ENCODE results near the gene NLRP1. TPM values are rescaled to one million over a fixed set of nuclear protein-coding genes. Genes with fewer than 3 reads are reported as not detected.

NLRP1 gene
- total and polyA plus RNA-seq, 4 donors = 1.8 to 5.4 (median 3.0) TPM

DNA sequence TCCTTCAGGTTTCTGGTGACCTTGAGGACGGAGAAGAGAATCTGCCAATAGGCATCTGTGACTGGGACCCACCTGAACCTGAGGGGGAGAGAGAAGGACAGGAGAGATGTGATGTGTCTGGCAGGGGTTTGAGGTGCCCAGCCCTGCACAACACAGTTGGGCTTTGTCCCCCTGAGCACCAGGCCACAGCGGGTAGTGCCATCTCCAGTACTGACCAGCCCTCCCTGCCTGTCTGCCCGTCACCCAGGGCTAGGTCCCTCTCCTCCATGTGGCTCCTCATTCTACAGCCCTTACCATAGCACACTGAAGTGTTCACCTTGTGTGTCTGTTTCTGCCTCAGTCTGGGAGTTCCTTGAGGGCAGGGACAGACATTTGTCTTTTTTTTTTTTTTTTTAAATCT lies 30.8 kb downstream of the NLRP1 start:
- Histone ChIP-seq H3K9ac (ENCODE audit: low read depth in 1 of 2, low read length in 2 of 2) (no peak overlapping the region), H3K9me3 (ENCODE audit: control insufficient read depth in 4 of 4, low read length in 3 of 4) (no peaks in the 10 kb centered on the region), H3K4me1 (ENCODE audit: control insufficient read depth in 4 of 4, insufficient read depth in 4 of 4, low read length in 3 of 4) (no peaks in the 10 kb centered on the region), H3K36me3 (ENCODE audit: control insufficient read depth in 4 of 4, insufficient read depth in 3 of 4, low read depth in 1 of 4, low read length in 3 of 4) (no peaks in the 10 kb centered on the region), H3K4me3 (ENCODE audit: low read depth in 1 of 3, low read length in 3 of 3) (no peak overlapping the region), H3K27ac (ENCODE audit: low read depth in 1 of 2, low read length in 2 of 2) (no peak overlapping the region), H3K27me3 (ENCODE audit: control insufficient read depth in 4 of 4, insufficient read depth in 4 of 4, low read length in 3 of 4) (no peaks in the 10 kb centered on the region)
- WGBS = 72% methylated on average over 3 of the region's 3 CpGs
- TF ChIP-seq, protein P1, sequence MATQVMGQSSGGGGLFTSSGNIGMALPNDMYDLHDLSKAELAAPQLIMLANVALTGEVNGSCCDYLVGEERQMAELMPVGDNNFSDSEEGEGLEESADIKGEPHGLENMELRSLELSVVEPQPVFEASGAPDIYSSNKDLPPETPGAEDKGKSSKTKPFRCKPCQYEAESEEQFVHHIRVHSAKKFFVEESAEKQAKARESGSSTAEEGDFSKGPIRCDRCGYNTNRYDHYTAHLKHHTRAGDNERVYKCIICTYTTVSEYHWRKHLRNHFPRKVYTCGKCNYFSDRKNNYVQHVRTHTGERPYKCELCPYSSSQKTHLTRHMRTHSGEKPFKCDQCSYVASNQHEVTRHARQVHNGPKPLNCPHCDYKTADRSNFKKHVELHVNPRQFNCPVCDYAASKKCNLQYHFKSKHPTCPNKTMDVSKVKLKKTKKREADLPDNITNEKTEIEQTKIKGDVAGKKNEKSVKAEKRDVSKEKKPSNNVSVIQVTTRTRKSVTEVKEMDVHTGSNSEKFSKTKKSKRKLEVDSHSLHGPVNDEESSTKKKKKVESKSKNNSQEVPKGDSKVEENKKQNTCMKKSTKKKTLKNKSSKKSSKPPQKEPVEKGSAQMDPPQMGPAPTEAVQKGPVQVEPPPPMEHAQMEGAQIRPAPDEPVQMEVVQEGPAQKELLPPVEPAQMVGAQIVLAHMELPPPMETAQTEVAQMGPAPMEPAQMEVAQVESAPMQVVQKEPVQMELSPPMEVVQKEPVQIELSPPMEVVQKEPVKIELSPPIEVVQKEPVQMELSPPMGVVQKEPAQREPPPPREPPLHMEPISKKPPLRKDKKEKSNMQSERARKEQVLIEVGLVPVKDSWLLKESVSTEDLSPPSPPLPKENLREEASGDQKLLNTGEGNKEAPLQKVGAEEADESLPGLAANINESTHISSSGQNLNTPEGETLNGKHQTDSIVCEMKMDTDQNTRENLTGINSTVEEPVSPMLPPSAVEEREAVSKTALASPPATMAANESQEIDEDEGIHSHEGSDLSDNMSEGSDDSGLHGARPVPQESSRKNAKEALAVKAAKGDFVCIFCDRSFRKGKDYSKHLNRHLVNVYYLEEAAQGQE (IDR thresholded peaks at IDR 0.05) = no peak
- TF ChIP-seq, protein P2, sequence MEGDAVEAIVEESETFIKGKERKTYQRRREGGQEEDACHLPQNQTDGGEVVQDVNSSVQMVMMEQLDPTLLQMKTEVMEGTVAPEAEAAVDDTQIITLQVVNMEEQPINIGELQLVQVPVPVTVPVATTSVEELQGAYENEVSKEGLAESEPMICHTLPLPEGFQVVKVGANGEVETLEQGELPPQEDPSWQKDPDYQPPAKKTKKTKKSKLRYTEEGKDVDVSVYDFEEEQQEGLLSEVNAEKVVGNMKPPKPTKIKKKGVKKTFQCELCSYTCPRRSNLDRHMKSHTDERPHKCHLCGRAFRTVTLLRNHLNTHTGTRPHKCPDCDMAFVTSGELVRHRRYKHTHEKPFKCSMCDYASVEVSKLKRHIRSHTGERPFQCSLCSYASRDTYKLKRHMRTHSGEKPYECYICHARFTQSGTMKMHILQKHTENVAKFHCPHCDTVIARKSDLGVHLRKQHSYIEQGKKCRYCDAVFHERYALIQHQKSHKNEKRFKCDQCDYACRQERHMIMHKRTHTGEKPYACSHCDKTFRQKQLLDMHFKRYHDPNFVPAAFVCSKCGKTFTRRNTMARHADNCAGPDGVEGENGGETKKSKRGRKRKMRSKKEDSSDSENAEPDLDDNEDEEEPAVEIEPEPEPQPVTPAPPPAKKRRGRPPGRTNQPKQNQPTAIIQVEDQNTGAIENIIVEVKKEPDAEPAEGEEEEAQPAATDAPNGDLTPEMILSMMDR (IDR thresholded peaks at IDR 0.05; ENCODE audit: low read depth, low read length, missing input control) = no peak
- TF ChIP-seq HNF4G (IDR thresholded peaks at IDR 0.05) (no peak), FOXA1 (IDR thresholded peaks at IDR 0.05) (no peak), FOXA2 (IDR thresholded peaks at IDR 0.05) (no peak), SP1 (IDR thresholded peaks at IDR 0.05) (no peak), JUND (IDR thresholded peaks at IDR 0.05) (no peak)
- TF ChIP-seq, protein P3, sequence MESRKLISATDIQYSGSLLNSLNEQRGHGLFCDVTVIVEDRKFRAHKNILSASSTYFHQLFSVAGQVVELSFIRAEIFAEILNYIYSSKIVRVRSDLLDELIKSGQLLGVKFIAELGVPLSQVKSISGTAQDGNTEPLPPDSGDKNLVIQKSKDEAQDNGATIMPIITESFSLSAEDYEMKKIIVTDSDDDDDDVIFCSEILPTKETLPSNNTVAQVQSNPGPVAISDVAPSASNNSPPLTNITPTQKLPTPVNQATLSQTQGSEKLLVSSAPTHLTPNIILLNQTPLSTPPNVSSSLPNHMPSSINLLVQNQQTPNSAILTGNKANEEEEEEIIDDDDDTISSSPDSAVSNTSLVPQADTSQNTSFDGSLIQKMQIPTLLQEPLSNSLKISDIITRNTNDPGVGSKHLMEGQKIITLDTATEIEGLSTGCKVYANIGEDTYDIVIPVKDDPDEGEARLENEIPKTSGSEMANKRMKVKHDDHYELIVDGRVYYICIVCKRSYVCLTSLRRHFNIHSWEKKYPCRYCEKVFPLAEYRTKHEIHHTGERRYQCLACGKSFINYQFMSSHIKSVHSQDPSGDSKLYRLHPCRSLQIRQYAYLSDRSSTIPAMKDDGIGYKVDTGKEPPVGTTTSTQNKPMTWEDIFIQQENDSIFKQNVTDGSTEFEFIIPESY (IDR thresholded peaks at IDR 0.05) = no peak
- DNase-seq (ENCODE audit: low spot score) = no peak

DNA sequence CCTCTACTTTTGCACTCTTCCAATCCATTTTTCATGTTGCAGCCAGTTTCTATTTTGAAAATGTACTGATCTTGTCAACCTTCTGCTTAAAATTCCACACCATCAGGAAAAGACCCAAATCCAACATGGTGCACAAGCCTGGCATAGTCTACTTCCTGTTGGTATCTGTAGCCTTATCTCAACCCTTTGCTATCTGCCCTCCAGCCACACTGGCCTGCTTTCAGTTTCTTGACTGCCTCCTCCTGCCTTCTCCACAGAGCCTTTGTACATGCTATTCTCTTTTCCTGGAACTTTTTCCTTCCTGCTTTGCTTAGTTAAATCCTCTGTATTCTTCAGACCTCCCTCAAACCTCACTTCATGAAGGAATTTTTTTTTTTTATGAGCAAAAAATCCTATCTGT lies 31.5 kb downstream of the NLRP1 start:
- H3K27me3 ChIP-seq (ENCODE audit: control insufficient read depth in 4 of 4, insufficient read depth in 4 of 4, low read length in 3 of 4) = no peaks in the 10 kb centered on the region
- no peaks in the 10 kb centered on the region for H3K36me3 ChIP-seq (ENCODE audit: control insufficient read depth in 4 of 4, insufficient read depth in 3 of 4, low read depth in 1 of 4, low read length in 3 of 4)
- H3K4me1 ChIP-seq (ENCODE audit: control insufficient read depth in 4 of 4, insufficient read depth in 4 of 4, low read length in 3 of 4) = no peaks in the 10 kb centered on the region
- no peaks in the 10 kb centered on the region for H3K9me3 ChIP-seq (ENCODE audit: control insufficient read depth in 4 of 4, low read length in 3 of 4)
- TF ChIP-seq RXRA (IDR thresholded peaks at IDR 0.05) (no peak), FOXA1 (IDR thresholded peaks at IDR 0.05) (no peak), EGR1 (IDR thresholded peaks at IDR 0.05; ENCODE audit: low read depth in 2 of 2) (no peak), HNF4G (IDR thresholded peaks at IDR 0.05) (no peak), GABPA (IDR thresholded peaks at IDR 0.05 in 1 of 2, conservative IDR thresholded peaks at IDR 0.05 in 1 of 2) (no peak), SP1 (IDR thresholded peaks at IDR 0.05) (no peak), RAD21 (IDR thresholded peaks at IDR 0.05) (no peak), HNF4A (conservative IDR thresholded peaks at IDR 0.05) (no peak), JUND (IDR thresholded peaks at IDR 0.05) (no peak), NR2F2 (IDR thresholded peaks at IDR 0.05) (no peak), FOXA2 (IDR thresholded peaks at IDR 0.05) (no peak)
- TF ChIP-seq, protein P3 (IDR thresholded peaks at IDR 0.05) = no peak
- TF ChIP-seq, protein P4, sequence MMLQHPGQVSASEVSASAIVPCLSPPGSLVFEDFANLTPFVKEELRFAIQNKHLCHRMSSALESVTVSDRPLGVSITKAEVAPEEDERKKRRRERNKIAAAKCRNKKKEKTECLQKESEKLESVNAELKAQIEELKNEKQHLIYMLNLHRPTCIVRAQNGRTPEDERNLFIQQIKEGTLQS (IDR thresholded peaks at IDR 0.05) = no peak
- TF ChIP-seq, protein P1 (IDR thresholded peaks at IDR 0.05) = no peak
- TF ChIP-seq, protein P2 (IDR thresholded peaks at IDR 0.05; ENCODE audit: low read depth, low read length, missing input control) = no peak
- H3K27ac ChIP-seq (ENCODE audit: low read depth in 1 of 2, low read length in 2 of 2) = no peak overlapping the region
- H3K9ac ChIP-seq (ENCODE audit: low read depth in 1 of 2, low read length in 2 of 2) = no peak overlapping the region
- no peak for DNase-seq (ENCODE audit: low spot score)
- no peak overlapping the region for H3K4me3 ChIP-seq (ENCODE audit: low read depth in 1 of 3, low read length in 3 of 3)

Data from liver (tissue), 9 donors.